Stimulated activated CD8-positive, alpha-beta memory T cell treated with anti-CD3 and anti-CD28 coated beads, Interleukin-15, amount 100 ng/mL, for 4 hours (primary cell): Measurements from ENCODE around the gene NEK4.

ENCODE experiments used
- DNase-seq, 2 donors: peaks; one replicate each; pipeline ENCODE4 v3.0.0-alpha.2; 2020; ENCODE audit warnings: low read depth in 2 of 2

The NEK4 gene

DNA sequence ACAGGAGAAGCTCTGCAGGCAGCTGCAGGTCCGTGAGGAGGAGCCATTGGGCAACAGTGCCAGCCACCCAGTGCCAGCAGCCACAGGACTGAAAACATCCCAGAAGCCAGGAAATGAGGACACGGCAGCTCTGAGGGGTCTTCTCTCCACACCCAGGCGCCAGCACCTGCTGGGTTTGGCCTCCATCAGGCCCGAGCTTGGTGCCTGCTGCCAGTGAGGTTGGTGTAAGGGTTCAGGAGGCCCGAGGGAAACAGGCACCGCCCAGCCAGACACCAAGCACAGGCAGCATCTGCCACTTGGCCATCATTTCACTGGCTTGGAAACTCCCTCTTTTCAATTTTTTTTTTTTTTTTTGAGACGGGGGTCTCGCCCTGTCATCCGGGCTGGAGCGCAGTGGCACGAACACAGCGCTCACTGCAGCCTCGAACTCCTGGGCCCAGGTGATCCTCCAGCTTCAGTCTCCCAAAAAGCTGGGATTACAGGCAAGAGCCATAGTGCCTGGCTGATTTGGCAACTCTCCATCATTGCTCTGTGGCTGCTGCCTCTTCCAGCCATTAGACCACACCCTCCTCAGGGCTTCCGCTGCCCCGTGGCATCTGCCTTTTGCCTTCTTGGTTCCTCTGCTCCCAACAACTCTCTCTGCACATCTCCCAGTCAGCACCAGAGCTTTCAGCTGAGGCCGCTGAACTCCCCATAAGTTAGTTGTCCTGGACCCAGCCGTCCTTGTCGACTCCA, 22.4 kb upstream of the NEK4 start:
- DNase-seq = no peak

GRCh38 chr3:52792413-52792812, 21.7 kb upstream of the NEK4 start:
- no peak for DNase-seq

- no peak for DNase-seq
These were observed 21.2 kb upstream of the NEK4 start for GRCh38 chr3:52791928-52792327.

DNA sequence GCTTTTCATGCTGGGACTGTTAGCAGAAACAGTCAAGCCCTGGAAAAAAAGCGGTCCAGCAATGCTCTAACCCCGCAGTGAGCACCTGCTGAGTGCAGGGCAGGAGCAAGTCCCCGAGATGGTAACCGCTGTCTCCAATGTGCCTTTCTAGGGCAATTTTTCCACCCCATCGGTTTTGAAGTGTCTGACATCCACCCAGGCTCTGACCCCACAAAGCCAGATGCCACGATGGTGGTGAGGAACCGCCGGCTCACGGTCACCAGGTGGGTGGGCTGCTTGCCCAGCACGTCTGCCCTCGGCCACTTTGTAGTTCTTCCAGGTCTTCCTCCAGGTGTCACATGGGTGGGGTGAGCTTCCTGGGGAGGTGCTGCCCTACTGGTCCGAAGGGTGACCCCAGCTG, 20.6 kb upstream of the NEK4 start:
- no peak for DNase-seq

GRCh38 chr3:52790741-52791140, 20.0 kb upstream of the NEK4 start:
- DNase-seq = no peak

- no peak for DNase-seq
These were observed 19.6 kb upstream of the NEK4 start for GRCh38 chr3:52790337-52790736.

- DNase-seq = no peak
These were observed 19.0 kb upstream of the NEK4 start for GRCh38 chr3:52789746-52790040.

DNA sequence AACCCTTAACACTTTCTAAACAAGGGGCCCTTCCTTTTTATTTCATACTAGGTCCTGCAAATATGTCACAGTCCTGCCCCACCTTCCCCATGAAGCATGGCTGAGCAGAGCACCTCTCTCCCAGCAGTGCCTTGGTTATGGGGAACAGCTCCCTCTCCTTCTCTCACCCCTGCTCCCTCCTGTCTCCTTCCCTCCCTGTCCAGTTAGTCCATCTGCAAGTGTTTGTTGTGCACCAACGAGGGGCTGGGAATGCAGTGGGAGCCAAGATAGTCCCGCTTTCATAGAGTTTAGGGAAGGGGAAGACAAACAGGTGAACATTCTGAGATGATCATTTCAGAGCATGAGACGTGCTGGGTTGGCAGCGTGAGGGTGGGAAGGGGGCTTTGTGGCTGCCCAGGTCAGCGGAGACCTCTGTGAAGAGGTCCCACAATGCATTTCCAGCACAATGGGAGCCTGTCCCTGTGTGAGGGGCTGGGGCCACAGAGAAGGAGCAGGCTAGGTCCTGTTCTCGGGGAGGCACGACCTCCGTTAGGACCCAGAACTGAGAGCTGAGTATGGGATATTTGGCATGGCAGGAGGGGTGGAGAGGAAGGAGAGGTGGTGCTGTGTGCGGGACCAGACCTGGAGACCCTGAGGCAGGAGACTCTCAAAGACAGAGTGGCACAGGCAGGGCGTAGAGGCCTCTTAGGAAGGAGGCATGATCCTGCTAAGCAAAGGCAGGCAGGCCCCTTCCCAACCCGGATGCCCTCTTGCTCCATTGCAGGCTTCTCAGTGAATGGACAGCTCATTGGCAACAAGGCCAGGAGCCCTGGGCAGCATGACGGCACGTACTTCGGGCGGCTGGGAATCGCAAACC, 18.4 kb upstream of the NEK4 start:
- DNase-seq = no peak

DNA sequence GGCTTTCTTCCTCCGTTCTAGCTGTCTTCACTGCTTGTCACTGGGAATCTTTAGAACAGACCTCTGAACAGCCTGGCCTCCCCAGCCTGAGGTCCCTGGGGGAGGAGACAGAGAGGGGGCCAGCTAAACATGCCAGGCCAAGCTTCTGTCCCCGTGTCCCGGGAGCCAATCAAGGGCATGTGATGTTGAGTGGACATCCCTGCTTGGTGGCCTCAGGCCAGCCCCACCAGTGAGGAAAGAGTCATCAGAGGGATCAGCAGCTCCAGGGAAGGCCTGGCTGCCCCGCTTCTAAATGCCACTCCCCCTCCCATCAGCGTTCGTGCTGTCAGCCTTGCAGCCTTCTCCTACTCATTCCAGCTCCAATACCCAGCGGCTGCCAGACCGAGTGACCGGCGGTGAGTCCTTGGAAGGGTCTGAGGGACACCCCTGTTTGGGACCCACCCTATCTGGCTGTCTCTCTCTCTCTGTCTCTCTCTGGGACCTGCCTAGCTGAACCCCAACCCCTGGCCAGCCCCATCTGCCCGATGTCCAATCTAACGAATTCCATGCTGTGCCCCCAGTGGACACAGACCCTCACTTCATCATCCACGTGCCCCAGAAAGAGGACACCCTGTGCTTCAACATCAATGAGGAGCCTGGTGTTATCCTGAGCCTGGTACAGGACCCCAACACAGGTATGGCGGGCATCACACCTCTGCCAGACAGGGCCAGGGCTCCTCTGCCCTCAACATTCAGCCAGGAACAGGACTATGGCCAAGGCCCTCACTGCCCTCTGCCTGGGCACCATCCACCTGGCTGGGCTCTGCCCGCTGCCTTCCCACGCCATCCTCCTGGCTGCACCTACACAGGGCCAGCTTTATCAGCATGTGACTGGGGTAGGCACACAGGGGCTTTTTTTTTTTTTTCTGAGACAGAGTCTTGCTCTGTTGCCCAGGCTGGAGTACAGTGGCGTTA, 17.2 kb upstream of the NEK4 start:
- no peak for DNase-seq

GRCh38 chr3:52787246-52787645, 16.5 kb upstream of the NEK4 start:
- DNase-seq = no peak

DNA sequence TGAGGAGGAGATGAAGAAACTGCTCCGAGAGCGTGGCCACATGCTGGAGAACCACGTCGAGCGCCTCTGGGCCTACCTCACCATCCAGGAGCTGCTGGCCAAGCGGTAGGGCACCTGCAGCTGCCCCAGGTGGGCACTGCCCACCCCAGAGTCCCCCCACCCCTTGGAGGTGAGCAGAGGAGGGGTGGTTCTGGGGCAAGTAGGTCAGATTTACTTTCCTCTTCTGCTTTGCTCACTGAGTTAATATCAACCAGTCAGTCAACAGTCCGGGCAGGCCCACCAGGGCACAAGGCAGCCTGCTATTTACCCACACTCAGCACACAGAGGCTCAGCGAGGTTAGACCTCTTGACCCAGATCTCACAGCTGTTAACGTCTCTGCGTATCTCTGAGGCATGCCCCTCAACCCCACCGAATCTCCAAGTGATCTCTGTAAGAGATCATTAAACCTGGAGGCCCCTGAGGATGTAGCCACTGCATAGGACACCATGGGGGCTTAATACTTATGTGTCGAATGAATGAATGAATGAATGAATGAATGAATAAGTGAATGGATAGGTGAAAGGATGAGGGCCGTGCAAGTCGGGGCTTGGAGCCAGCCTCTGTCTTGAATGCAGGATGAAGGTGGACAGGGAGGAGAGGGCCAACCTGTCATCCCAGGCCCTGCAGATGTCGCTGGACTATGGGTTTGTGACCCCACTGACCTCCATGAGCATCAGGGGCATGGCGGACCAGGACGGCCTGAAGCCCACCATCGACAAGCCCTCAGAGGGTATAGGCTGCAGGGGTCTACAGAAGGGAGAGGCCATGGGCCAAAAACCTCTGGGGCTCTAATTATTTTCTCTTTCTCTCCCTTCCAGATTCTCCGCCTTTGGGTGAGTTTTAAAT, 15.8 kb upstream of the NEK4 start:
- no peak for DNase-seq

DNA sequence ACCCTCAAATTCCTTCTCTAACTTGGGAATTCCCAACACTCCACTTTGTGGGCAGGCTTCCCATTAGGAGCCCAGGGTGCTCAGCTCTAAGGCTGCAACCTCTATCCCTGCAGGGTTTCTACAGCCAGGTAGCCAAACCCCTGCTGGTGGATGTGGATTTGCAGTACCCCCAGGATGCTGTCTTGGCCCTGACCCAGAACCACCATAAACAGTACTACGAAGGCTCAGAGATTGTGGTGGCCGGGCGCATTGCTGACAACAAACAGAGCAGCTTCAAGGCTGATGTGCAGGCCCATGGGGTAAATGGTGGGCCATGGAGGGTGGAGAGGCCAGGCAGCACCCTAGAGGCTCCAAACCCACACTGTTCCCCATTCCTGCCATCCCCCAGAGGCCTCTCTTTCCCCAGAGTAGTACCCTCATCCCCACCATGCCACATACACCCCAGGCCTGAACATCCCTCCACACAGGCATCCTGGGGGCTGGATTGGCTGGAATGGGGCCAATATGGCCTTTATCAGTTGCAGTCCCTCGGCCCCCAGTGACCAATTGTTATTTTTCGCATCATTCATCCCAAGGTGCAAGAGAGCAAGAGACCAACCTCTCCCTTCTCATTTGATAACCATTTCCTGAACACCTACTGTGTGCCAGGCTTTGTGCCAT, 14.3 kb upstream of the NEK4 start:
- no peak for DNase-seq

GRCh38 chr3:52784021-52784621, 13.4 kb upstream of the NEK4 start:
- DNase-seq = no peak

- no peak for DNase-seq
These were observed 12.4 kb upstream of the NEK4 start for GRCh38 chr3:52783211-52783555.

DNA sequence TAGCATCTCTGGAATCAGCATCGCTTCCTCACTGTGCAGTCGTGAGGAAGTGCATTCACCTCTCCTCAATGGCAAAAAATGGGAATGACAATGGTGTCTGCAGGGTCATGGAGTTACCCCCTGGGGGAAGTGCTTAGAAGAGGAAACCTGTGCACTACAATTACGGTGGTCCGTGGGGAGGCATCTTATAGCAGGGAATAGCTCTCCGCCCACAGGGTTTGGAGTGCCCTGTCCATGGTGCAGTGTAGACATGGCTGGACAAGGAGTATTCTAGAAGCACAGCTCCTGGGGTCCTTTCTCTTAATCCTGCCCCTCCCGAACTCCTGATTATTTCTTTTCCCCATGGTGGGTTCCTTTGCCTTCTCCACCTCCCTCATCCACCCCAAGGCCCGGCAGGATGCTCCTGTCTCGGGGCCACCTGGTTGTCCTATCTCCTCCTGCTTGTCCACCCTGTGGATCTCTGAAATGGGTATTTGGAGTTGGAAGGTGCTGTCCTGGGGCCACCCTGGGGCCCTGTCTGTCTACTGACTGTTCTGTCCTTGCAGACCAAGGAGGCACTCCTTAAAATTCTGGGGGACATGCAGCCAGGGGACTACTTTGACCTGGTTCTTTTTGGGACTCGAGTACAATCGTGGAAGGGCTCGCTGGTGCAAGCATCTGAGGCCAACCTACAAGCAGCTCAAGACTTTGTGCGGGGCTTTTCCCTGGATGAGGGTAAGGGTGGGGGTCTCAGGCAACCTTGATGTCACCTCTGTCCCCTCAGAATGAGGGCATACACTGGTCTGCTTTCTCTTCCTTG, 11.9 kb upstream of the NEK4 start:
- no peak for DNase-seq

DNA sequence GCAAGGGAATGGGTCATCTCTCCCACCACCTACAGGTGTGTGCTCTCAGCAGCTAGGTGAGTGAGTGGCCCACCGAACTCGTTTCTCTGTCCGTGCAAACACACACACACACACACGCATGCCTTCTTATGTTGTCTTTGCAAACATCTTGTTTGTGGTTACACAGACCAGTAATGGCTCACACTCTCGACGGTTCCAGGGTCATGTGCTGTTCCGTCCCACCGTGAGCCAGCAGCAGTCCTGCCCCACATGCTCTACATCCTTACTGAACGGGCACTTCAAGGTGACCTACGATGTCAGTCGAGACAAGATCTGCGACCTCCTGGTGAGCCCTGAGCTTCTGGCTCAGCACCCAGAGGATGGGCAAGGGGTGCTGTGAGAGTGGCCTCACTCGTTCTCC, 11.0 kb upstream of the NEK4 start:
- DNase-seq = no peak

- no peak for DNase-seq
These were observed 9.3 kb upstream of the NEK4 start for GRCh38 chr3:52779837-52780585.

GRCh38 chr3:52779011-52779836, 8.5 kb upstream of the NEK4 start:
- DNase-seq = no peak
